Forelimb muscle (tissue), 1 donor: ENCODE data around the gene PAK6. TPM values are rescaled to one million over a fixed set of nuclear protein-coding genes. Genes with fewer than 3 reads are reported as not detected.

ENCODE experiments used
- DNase-seq: peaks from one replicate; pipeline ENCODE4 v3.0.0-alpha.2; 2013; ENCODE audit warnings: low read depth
- polyA plus RNA-seq: library from polyadenylated mRNA; unstranded; fragments of 120-200 nt; gene quantifications from one replicate; pipeline ENCODE4 v1.2.1, GENCODE V29; 2013; ENCODE audit not compliant: insufficient read length

The PAK6 gene
- polyA plus RNA-seq, 1 donor: 0.83 TPM

GRCh38 chr15:40292246-40292645 is 53.4 kb downstream of the PAK6 start:
- no peak for DNase-seq

DNA sequence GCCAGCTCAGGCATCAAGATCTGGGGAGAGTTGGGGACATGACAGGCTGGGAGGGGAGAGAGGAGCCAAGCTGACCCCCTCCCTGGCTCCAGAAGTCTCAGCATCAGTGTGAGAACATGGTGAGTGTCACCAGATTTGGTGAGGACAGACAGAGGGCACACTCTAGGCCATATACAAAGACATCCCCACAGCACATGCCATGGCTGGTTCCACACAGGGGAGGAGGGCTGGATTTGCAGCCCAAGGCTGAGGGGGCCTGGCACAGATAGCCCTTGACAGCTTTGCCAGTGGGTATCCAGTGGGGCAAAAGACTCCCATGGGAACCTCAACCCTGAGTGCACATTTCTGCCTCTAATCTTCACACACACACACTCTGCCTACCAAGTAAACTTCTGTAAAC is 54.1 kb downstream of the PAK6 start:
- no peak for DNase-seq

GRCh38 chr15:40293905-40294895 is 55.3 kb downstream of the PAK6 start:
- no peak for DNase-seq

DNA sequence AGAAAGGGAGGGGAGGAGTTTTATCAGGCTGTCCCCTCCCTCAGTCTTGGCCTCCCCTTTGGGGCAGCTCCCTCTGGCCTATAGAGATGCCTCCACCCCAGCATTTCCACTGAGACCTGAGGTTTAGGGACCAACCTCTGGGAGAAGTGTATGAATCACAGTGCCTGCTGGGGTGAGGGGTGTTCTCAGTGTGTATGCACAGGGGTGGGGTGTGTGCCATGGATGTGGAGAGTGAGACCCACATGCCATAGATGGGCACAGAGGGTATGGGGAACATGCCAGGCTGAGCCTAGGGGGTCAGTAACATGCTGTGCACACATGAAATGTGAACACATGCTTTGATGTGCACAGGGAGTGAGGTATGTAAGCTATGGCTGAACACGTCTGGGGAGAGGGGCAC is 56.4 kb downstream of the PAK6 start:
- no peak for DNase-seq

DNA sequence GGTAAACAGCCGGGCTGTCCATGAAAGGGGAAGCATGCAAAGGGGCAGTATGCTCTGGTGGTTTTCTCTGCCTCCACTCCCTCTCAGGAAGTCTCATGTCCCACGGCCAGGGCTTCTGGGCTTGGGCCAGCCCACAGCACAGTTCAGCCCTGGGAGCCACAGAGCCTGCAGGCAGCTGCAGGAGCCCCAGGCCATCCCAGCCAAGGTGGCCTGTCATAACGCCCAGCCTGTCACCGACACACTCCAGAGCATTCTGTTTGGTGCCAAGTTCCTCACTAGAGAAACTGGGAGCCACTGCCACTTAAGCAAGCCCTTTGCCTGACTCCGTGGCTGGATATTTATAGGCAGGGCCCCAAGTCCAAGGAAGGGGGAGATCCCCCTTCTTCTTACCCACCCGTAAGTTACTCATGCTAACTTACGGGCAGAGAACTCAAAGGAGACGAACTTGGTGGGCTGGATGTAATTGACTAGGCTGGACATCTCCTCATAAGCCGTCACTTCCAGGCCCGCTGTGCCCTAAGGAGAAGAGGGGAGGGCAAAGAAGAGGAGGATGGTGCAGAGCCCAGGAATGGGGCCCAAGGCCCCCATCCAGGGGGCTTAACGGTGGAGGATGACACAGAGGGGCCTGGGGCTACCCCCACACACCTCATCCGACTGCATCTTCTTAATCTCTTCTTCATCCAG is 57.2 kb downstream of the PAK6 start:
- no peak for DNase-seq

GRCh38 chr15:40296561-40297230 is 57.8 kb downstream of the PAK6 start:
- DNase-seq: no peak

GRCh38 chr15:40297356-40297755 is 58.5 kb downstream of the PAK6 start:
- DNase-seq: no peak

GRCh38 chr15:40298216-40298935 is 59.5 kb downstream of the PAK6 start:
- DNase-seq: no peak

DNA sequence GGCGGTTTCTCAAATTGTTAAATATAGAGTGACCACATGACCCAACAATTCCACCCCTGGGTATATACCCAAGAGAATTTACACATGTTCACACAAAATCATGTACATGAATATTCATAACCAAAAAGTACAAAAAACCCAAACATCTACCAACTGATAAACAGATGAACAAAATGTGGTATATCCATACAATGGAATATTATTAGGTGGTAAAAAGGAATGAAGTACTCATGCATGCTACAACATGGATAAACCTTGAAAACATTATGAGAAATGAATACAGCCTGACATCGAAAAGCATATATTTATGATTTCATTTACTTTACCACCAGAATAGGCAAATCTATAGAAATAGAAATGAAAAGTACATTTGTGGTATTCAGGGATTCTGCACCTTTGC is 61.5 kb downstream of the PAK6 start:
- no peak for DNase-seq

DNA sequence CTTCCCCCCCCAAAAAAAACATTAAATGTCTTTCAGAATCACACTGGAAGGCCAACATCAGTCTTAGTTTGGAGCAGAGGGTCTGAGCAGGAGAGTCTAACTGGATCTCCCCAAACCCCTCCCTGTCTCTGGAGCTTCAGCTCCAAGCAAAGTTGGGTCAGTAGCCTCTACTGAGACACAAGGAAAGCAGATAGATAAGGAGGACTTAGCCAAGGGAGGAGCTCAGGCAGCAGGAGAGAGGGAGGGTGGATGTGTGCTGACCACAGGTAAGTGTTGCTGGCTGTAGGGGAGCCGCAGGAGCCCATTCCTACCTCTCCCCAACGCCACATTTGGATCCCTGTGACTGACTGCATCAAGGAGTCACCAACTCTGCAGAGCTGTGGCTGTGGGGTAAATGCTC is 61.9 kb downstream of the PAK6 start:
- DNase-seq: no peak

GRCh38 chr15:40301467-40302179 is 62.8 kb downstream of the PAK6 start:
- DNase-seq: no peak

- no peak for DNase-seq
Measured at GRCh38 chr15:40302288-40302886, 63.5 kb downstream of the PAK6 start.

- no peak for DNase-seq
Measured at GRCh38 chr15:40302981-40303380, 64.1 kb downstream of the PAK6 start.

GRCh38 chr15:40303576-40303975 is 64.7 kb downstream of the PAK6 start:
- DNase-seq: no peak

GRCh38 chr15:40305281-40305680 is 66.4 kb downstream of the PAK6 start:
- DNase-seq: no peak

DNA sequence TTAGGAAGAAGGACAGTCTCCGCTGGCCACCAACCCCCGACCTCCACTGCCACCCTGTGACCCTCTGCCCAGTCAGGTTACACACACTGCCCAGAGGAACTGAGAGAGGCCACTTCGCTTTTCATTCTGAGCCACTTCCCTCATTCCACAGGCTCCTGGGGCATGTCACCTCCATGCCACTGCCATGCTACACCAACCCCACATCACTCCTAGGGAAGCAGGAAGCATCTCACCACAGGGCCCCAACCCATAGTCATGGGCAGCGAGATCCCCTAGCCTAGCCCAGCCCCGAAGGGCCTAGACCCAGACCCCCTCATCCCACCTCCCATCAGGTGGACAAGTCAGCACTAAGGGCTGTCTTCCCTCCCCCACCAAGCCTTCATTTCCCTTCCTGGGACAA is 67.5 kb downstream of the PAK6 start:
- no peak for DNase-seq

DNA sequence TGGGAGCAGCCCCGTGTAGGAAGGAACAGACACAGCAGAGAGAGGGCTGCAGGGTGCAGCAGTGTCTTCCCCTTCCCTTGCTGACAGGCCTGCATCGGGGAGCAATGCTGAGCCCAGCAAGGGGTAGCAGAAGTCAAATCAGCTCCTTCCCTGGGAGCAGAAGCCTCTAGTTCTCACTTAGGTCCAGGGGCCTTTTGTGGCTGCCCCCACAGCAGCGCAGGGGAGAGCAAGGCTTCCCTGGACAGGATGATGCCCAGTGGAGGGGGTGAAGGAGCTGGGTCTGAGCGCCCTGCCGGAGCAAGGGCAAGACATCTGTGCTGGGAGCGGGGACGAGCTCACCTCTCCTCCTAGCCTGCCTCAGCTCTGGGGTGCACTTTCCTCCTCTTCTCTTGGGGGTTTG is 68.0 kb downstream of the PAK6 start:
- DNase-seq: no peak

- no peak for DNase-seq
Measured at GRCh38 chr15:40307421-40308211, 68.8 kb downstream of the PAK6 start, which contains the start of gene PLCB2. Gene PLCB2, minus strand, starts transcription at chr15:40307935. Its CDS starts 263 bp downstream, at chr15:40307672.

DNA sequence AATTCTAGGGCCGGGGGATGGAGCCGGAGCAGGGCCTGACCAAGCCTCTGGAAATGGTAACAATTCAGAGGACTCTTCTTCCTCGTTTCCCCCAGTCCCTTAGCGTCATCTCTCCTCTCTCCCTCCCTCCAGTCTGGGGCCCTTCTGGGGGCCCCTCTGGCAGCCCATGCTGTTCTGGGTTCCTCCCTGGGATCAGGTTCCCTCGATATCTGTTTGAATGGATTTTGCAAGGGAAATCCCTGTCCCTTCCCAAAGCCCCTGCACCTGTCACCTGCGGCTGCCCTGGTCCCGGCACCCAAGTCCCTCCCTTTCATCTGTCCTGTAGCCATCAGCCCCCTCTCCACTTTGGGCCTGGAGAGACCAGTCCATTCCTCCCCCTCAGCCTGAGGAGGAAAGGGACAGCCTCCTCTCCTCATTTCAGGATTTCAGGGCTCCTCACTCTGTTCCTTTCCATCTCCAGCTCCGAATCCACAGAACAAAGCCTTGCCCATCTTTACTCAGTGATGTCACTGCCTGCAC is 70.5 kb downstream of the PAK6 start:
- DNase-seq: no peak
